HG03095 (cell line): ENCODE results near the gene GALNT9.

ENCODE experiments used
- ATAC-seq: cut with Tn5 transposase; IDR thresholded peaks from one replicate; pipeline ENCODE4 v1.9.1; 2021; ENCODE audit warnings: moderate library complexity; ENCODE audit not compliant: unreplicated experiment

GALNT9 gene

DNA sequence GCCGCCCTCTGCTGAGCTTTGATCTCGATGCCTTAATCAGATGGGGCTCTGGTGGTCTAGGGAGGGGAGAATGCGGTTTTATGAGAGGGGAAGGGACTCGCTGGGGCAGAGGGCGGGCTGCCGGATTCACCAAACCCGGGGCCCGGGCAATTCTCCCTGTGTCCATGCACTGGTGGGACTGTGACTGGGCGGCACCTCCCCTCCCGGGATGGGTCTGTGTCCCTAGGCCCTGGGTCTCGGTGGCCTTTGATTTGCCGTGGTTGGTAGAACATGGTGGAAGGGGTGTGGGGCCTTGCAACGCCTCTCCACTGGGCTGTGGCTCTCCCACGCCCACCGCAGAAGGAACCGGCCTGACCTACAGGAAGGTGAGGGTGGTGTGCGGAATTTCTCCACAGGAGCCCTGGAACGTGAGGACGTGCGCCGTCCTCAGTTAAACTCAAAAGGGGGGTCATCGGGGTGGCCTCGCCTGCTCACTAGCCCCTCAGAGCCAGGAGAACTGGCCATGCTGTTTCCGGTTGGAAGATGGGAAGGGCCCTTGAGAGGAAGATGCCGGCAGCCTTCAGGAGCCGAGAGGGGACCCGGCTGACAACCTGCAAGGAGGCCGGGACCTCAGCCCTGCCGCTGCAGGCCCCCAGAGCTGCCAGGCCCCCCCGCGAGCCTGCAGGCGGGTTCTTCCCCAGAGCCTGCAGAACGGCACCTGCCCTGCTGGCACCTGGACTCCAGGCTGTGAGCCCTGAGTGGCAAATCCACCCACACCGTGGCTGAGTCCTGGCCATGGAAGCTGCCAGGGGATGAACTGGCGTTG is 141.5 kb downstream of the GALNT9 start:
- no peak for ATAC-seq

DNA sequence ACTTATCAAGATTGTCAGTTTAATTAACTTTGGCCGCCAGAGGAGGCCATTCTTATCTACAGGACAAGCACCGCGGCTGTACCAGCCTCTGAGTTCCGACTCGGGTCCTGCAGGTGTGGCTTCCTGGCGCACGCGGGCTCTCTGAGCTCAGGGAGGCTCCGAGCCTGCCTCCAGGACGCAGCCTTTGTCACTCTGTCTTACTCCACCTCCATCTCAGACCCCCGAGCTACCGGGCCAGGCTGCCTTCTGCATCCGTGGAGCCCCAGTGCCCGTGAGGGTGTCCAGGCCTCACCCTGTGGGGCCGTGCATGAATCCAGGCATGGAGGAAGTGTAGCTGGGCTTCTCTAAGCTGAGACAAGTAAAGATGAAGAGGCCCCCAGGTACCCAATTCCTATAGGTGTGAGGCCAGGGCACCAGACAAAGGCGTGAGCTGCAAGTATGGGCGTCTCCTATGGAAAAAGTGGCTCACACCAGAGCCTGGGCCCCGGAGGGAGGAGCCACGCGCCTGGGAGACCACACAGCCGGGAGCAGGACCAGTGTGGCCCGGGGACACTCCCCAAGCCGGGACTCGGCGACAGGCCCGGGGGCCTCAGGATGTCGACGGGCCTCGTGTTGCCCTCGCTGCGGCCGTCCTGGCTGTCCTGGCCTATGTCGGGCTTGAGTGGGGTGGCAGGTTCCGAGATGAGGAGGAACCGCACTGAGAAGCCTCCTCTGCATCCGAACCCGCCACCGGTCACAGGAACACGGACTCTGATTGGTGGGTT is 142.3 kb downstream of the GALNT9 start:
- ATAC-seq = no peak

DNA sequence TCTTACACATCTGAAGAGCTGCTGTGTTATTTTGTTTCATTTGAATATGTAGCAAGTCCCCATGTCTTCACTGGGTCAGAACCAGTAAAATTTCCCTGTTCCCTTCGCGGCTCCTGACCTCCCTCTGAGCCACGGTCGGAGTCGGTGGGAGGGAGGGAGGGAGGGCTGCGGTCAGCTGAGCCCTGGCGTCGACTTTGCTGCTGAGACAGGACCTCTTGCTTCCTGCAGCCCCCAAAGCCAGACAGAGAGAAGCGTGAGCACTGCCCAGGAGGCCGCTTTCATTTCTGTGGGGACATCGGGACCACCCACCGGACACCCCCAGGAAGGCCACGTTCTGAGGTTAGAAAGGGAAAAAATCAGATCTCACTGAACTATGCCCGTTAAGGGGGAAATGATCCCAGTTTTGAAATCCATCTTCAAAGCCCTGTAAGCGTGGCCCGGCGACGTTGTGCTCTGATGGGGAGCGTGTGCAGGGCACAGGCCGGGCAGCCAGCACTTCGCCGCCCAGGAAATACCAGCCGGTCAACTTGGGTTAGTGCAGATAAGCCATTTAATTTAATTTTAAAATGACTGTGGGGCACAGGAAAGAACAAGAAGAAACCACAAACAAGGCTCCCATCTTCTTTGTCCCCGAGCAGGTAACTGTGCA is 143.1 kb downstream of the GALNT9 start:
- no peak for ATAC-seq

DNA sequence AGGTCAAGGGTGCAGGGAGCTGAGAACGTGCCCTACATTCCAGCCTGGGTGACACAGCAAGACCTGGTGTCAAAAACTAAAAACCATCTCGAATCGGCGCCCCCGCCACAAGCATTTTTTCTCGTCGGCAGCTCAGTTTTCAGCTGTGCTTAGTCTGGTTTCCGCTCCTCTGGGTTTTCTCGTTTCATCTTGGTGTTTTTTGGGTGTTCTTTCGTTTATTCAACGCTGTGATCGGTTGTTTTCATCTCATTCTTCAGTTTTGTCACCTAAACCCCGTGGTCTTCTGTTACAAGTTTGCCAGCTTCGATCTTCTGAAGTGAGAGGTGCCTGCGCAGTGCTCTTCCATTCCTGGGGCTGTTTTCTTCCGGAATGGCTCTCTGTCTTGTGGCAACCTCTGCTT is 143.7 kb downstream of the GALNT9 start:
- no peak for ATAC-seq

- ATAC-seq = no peak
Measured at GRCh38 chr12:132182711-132183365, 146.6 kb downstream of the GALNT9 start.

DNA sequence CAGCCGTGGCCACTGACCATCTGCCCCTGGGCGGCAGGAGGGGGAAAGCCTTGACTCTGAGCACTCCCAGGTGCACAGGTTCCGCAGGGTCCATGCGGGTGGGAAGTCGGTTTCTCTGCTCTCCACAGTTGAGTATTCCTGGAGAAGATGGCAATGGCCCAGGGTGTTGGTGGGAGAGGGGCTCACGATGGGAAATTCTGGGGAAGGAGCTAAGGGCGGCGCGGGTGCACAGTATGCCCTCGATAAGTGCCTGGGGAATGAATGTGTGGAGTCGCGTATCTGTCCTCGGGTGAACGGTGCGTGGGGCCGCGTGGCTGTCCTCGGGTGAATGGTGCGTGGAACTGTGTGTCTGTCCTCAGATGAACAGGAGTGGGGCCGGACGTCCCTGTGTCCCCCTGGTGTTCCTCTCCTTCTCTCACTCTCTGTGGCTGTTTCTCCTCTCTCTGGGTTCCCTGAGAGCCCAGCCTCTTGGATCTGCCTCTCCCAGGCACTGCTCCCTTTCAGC is 147.1 kb downstream of the GALNT9 start:
- ATAC-seq = no peak

- ATAC-seq = no peak
Measured at GRCh38 chr12:132181570-132182200, 147.7 kb downstream of the GALNT9 start.

- no peak for ATAC-seq
Measured at GRCh38 chr12:132180648-132181546, 148.5 kb downstream of the GALNT9 start.

GRCh38 chr12:132179431-132180362 is 149.7 kb downstream of the GALNT9 start:
- no peak for ATAC-seq

- no peak for ATAC-seq
Measured at GRCh38 chr12:132178801-132179401, 150.5 kb downstream of the GALNT9 start.

GRCh38 chr12:132178316-132178715 is 151.1 kb downstream of the GALNT9 start:
- ATAC-seq = no peak

DNA sequence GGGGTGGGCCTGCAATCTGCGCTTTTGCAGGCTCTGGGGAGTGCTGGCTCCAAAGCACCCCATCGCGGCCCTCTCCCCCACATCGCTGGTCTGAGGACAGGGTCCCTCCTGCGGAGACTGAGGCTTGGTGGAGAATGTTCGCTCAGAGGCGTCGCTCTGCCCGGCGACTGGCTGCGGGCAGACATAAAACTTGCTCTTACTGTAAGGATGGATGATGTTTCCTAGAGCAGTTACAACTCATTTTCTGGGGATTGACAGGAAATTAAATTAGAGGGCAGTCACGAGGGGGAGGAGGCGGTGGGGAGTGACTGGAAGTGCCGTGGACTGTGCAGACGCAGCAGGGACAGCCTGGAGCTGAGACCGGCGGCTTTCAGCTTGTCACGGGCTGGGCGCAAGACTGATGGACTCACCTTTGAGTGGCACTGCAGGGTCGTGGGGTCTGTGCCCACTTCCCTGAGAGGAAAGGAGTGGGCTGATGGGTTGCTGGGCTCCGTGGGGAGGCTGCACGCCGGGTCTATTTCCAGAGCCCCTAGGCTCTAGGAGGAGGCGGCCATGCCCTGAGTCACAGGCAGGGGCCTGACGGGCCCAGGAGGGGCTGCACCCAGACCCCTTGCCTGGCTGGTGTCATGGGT is 152.4 kb downstream of the GALNT9 start:
- ATAC-seq = no peak

- no peak for ATAC-seq
Measured at GRCh38 chr12:132176385-132176919, 152.9 kb downstream of the GALNT9 start.

DNA sequence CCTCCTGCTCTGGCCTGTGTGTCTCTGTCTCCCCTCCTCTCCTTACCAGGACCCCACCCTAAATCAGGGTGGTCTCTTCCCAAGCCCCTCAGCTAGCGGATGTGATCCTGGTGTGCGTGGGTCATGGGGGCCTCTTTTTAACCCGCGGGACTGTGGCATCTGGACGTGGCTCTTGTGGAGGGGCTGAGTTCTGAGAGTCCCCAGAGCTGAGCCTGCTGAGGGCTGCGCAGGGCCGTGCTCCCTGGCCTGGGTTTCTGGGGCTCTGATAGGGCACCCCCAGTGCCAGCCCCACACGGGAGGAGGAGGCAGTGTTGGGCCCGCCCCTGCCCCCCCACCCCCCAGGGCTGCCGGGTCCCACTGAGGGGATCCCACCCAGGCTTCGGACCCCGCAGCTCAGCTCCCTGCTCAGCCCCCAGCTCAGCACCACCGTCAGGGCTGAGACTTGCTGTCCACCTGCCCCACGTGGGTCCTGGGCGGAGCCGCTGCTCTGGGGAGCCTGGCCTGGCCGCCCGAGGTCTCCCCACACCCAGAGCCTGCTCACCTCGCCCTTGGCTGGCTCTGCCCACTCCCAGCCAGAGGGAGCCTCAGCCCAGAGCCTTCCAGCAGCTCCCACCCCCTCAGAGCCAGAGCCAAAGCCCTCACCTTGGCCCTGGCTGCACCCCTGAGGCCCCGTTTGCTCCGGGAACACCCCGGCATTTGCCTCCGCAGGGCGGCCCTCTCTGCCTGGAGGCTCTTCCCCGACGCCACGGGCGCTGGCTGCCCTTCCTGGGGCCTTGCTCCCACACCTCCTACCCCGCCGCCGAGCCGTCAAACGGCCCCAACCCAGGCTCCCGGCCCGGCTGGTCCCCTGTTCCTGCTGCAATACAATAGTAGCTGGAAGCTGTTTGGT is 153.6 kb downstream of the GALNT9 start:
- no peak for ATAC-seq

DNA sequence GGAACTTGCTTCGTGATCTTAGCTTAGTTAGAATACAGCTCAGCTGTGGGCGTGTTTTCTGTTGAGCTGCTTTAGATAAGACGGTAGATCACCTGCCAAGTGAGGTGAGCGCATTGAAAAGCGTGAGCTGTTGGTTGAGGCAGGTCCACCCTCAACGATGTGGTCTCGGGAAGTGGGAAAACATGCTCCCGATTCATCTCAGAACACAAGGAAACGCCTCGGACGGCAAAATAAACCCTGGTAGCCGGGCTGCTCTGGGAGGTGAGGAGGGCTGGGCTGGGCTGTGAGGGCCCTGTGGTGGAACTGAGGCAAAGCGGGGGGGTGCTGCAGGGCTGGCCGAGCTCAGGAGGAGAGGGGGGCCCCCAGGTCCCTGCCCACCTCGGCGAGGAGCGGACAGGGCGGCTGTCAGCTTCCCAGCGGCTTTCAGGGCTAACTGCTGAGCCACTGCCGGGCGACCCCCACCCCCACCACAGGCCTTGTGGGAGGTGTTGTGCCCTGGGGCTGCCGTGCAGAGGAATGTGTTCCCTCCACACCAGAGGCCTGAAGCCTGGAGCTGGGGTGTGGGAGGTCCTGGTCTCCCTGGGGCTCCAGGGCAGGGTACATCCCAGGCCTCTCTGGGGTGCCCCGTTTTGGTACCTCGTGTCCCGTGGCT is 154.4 kb downstream of the GALNT9 start:
- no peak for ATAC-seq
